ENCODE data around the gene ANKH. TPM values are rescaled to one million over a fixed set of nuclear protein-coding genes. Genes with fewer than 3 reads are reported as not detected.

Gene ANKH
- total and polyA plus RNA-seq, 2 of the 13 experiments (the other 11 are each of a cell fraction or from before 2014, with no cell fraction given), result 25.0 to 36.0 TPM

GRCh38 chr5:14744296-14745187 is 127.0 kb downstream of the ANKH start (continued):
- TF ChIP-seq THAP7 (CRISPR knock-in tag; IDR thresholded peaks at IDR 0.05), result no peak

- peaks cover 1 to 25% of the 10 kb centered on the region in 2 experiments; a peak in 3 of 5 replicates for H3K36me3 ChIP-seq (replicated peaks in 1 of 2; ENCODE audit: control insufficient read depth in 1 of 2, insufficient read depth in 2 of 2, low read length in 2 of 2)
- no peak for FAIRE-seq
- H3K4me3 ChIP-seq (replicated peaks in 1 of 3; ENCODE audit: insufficient read depth in 1 of 3, low read depth in 2 of 3, low read length in 3 of 3), result no peak overlapping the region
- 95% methylated on average over 6 of the region's 6 CpGs for WGBS (ENCODE audit: low lambda C conversion rate)
- CTCF ChIA-PET (ENCODE audit: low intra/inter-chr PET ratio, low total read pairs), result no interaction called here
- no peaks in the 10 kb centered on the region for H3K79me2 ChIP-seq (ENCODE audit: insufficient read depth, low read length)
- no peak overlapping the region for H3K27ac ChIP-seq (ENCODE audit: extremely low read length, insufficient read depth, low read length)
- peaks cover 26% of the 10 kb centered on the region for H3K4me1 ChIP-seq (ENCODE audit: insufficient read depth, low read length)
- H3K27me3 ChIP-seq (ENCODE audit: control insufficient read depth in 1 of 2, insufficient read depth in 2 of 2, low read length in 2 of 2), result no peaks in the 10 kb centered on the region
- H3K9me3 ChIP-seq (ENCODE audit: low read length), result no peaks in the 10 kb centered on the region
- intact Hi-C loops (cut with micrococcal nuclease; ENCODE audit: unreplicated experiment), result no loop called here
- DNase-seq (ENCODE audit: low spot score), result no peak
- no TSS peak for BruUV-seq (replicated peaks)
- H3K4me2 ChIP-seq (ENCODE audit: low read depth, low read length), result no peak overlapping the region
- no peak for ATAC-seq
- H4K20me1 ChIP-seq (ENCODE audit: insufficient read depth, low read length), result no peaks in the 10 kb centered on the region
- in situ Hi-C loops (cut with HindIII; ENCODE audit: extremely low pct_ligation_motif_present, low pct_unique_long_range_greater_than_20kb), result no loop called here
- no peak overlapping the region for H3K9ac ChIP-seq (ENCODE audit: insufficient read depth, low read depth, low read length)
- no peak overlapping the region for H2AFZ ChIP-seq (ENCODE audit: low read length)
- POLR2A ChIA-PET, result no interaction called here
- TF ChIP-seq ZNF724P (CRISPR knock-in tag; IDR thresholded peaks at IDR 0.05; ENCODE audit: borderline replicate concordance) (no peak), ELF1 (CRISPR knock-in tag; IDR thresholded peaks at IDR 0.05) (no peak), POGZ (CRISPR knock-in tag; IDR thresholded peaks at IDR 0.05) (no peak), HOXA9 (CRISPR knock-in tag; IDR thresholded peaks at IDR 0.05; ENCODE audit: borderline replicate concordance) (no peak), CHD4 (IDR thresholded peaks at IDR 0.05; ENCODE audit: borderline replicate concordance, low read length) (no peak), MAX (IDR thresholded peaks at IDR 0.05) (no peak), ZBTB25 (CRISPR knock-in tag; IDR thresholded peaks at IDR 0.05) (no peak), ZSCAN31 (CRISPR knock-in tag; IDR thresholded peaks at IDR 0.05; ENCODE audit: low read depth) (no peak), ZNF30 (CRISPR knock-in tag; IDR thresholded peaks at IDR 0.05) (no peak), ZFP41 (CRISPR knock-in tag; IDR thresholded peaks at IDR 0.05; ENCODE audit: borderline replicate concordance) (no peak), FUBP1 (CRISPR knock-in tag; IDR thresholded peaks at IDR 0.05; ENCODE audit: borderline replicate concordance) (no peak), GLMP (CRISPR knock-in tag; IDR thresholded peaks at IDR 0.05; ENCODE audit: borderline replicate concordance) (no peak), ZMAT3 (CRISPR knock-in tag; conservative IDR thresholded peaks at IDR 0.05) (no peak), ZNF136 (CRISPR knock-in tag; IDR thresholded peaks at IDR 0.05; ENCODE audit: low read depth) (no peak)
These were observed 127.8 kb downstream of the ANKH start for GRCh38 chr5:14743601-14744295.
